Endothelial cell (in vitro differentiated cells): ENCODE results near the gene ZDHHC18. TPM values are rescaled to one million over a fixed set of nuclear protein-coding genes. Genes with fewer than 3 reads are reported as not detected.
A peak's percentile ranks its signal among the peaks of the same experiment; 100 is the strongest.
"Not testable (repeated sequence)": the region's sequence is repeated elsewhere in the genome, so short reads cannot be mapped to it uniquely, and the experiment has no call there.

Experiments used
- DNase-seq: peaks from one replicate; pipeline ENCODE4 v3.0.0; 2021; ENCODE audit warnings: low spot score
- H3K27ac Mint-ChIP-seq: one replicate; pipeline ENCODE4 v1.8.0; 2021; ENCODE audit warnings: mixed read lengths, inconsistent platforms; ENCODE audit not compliant: unreplicated experiment
- H3K27me3 Mint-ChIP-seq: one replicate; pipeline ENCODE4 v1.8.0; 2021; ENCODE audit warnings: mild to moderate bottlenecking, moderate library complexity, mixed read lengths, inconsistent platforms; ENCODE audit not compliant: unreplicated experiment
- H3K36me3 Mint-ChIP-seq: one replicate; pipeline ENCODE4 v1.8.0; 2021; ENCODE audit warnings: mild to moderate bottlenecking, low read depth, mixed read lengths, inconsistent platforms; ENCODE audit not compliant: unreplicated experiment
- H3K4me1 Mint-ChIP-seq: one replicate; pipeline ENCODE4 v1.8.0; 2021; ENCODE audit warnings: mild to moderate bottlenecking, mixed read lengths, inconsistent platforms; ENCODE audit not compliant: unreplicated experiment
- H3K4me3 Mint-ChIP-seq: one replicate; pipeline ENCODE4 v1.8.0; 2021; ENCODE audit warnings: mild to moderate bottlenecking, mixed read lengths, inconsistent platforms; ENCODE audit not compliant: unreplicated experiment
- H3K9me3 Mint-ChIP-seq: one replicate; pipeline ENCODE4 v1.8.0; 2021; ENCODE audit warnings: mixed read lengths, inconsistent platforms; ENCODE audit not compliant: unreplicated experiment
- total RNA-seq: library from RNA; stranded (reverse); fragmentation: NEBNext Ultra II Directional; extraction: Animal tissue kit (Norgen Biotek cat#: 25700); gene quantifications from one replicate; pipeline ENCODE4 v1.2.1, GENCODE V29; 2021; ENCODE audit not compliant: unreplicated experiment
- TF ChIP-seq, protein P1 (sequence below): fragments of 200-600 bp; sonication (generic); IDR thresholded peaks from one replicate; pipeline ENCODE4 v1.5.0; 2021; ENCODE audit warnings: antibody characterized with exemption; ENCODE audit not compliant: unreplicated experiment

ZDHHC18 gene
- total RNA-seq, 1 donor from 2014 or later, result 32.4 TPM

GRCh38 chr1:26877326-26877725 lies 50.8 kb downstream of the ZDHHC18 start:
- H3K27ac Mint-ChIP-seq, result no peak overlapping the region
- H3K9me3 Mint-ChIP-seq, result no peaks in the 10 kb centered on the region
- TF ChIP-seq, protein P1, sequence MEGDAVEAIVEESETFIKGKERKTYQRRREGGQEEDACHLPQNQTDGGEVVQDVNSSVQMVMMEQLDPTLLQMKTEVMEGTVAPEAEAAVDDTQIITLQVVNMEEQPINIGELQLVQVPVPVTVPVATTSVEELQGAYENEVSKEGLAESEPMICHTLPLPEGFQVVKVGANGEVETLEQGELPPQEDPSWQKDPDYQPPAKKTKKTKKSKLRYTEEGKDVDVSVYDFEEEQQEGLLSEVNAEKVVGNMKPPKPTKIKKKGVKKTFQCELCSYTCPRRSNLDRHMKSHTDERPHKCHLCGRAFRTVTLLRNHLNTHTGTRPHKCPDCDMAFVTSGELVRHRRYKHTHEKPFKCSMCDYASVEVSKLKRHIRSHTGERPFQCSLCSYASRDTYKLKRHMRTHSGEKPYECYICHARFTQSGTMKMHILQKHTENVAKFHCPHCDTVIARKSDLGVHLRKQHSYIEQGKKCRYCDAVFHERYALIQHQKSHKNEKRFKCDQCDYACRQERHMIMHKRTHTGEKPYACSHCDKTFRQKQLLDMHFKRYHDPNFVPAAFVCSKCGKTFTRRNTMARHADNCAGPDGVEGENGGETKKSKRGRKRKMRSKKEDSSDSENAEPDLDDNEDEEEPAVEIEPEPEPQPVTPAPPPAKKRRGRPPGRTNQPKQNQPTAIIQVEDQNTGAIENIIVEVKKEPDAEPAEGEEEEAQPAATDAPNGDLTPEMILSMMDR, result no peak
- H3K36me3 Mint-ChIP-seq, result peaks cover 10% of the 10 kb centered on the region
- peaks cover 1% of the 10 kb centered on the region for H3K27me3 Mint-ChIP-seq
- no peaks in the 10 kb centered on the region for H3K4me1 Mint-ChIP-seq
- H3K4me3 Mint-ChIP-seq, result no peak overlapping the region
- no peak for DNase-seq

- TF ChIP-seq, protein P1, result no peak
- Mint-ChIP-seq H3K27ac (no peak overlapping the region), H3K4me1 (no peaks in the 10 kb centered on the region), H3K27me3 (peaks cover 1% of the 10 kb centered on the region), H3K9me3 (no peaks in the 10 kb centered on the region), H3K4me3 (no peak overlapping the region), H3K36me3 (peaks cover 31% of the 10 kb centered on the region)
- no peak for DNase-seq
Measured at GRCh38 chr1:26879793-26880192, 53.3 kb downstream of the ZDHHC18 start.

DNA sequence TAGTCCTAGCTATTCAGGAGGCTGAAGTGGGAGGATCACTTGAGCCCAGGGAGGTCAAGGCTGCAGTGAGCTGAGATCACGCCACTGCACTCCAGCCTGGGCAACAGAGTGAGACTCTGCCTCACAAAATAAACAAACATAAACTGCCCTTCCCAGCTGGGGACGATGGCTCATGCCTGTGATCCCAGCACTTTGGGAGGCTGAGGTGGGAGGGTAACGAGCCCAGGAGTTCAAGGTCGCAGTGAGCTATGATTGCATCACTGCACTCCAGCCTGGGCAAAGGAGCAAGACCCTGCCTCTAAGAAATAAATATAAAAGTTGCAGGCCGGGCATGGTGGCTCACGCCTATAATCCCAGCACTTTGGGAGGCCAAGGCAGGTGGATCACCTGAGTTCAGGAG lies 55.1 kb downstream of the ZDHHC18 start:
- peaks cover 37% of the 10 kb centered on the region for H3K36me3 Mint-ChIP-seq
- H3K27ac Mint-ChIP-seq, H3K27me3 Mint-ChIP-seq, H3K4me1 Mint-ChIP-seq, H3K9me3 Mint-ChIP-seq, H3K4me3 Mint-ChIP-seq, DNase-seq: not testable (repeated sequence)

DNA sequence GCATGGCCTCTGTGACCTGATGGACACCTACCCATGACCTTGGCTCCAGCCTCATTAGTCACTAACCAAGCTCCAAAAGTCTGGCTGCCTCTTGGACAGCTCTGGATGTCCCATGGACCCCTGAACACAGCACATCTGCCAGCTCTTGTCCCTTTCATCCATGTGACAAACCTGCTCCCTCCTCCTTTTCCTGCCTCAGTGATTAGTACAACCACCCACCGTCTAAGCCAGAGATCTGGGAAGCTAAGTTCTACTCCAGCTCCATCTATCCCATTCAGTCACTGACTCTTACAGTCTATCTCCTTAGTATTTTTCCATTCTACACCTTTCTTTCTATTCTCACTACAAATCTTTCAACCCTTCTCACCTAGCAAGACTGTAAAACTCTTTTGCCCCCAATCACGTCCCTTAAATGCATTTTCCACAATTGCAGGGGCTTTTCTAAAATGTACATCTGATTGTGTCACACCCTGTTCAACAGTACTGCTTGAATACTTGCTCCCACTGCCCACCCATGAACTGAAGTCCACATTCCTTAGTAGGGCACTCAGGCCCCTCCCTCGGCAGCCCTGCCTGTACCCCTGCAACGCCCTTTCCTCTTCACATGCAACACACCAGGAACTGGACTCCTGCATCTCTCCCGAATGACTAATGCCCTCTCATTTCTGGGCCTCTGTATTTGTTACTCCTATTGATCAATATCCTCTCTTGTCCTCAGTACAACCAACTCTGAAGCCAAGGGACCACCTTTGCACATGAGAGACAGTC lies 56.4 kb downstream of the ZDHHC18 start:
- Mint-ChIP-seq H3K9me3 (no peaks in the 10 kb centered on the region), H3K4me1 (no peaks in the 10 kb centered on the region), H3K27ac (no peak overlapping the region), H3K36me3 (peaks cover 42% of the 10 kb centered on the region), H3K27me3 (peaks cover 1% of the 10 kb centered on the region), H3K4me3 (peak overlapping the region; percentile 52)
- TF ChIP-seq, protein P1, result no peak
- no peak for DNase-seq

- Mint-ChIP-seq H3K9me3 (no peaks in the 10 kb centered on the region), H3K27ac (peak overlapping the region; percentile 70), H3K4me3 (no peak overlapping the region), H3K36me3 (peaks cover 54% of the 10 kb centered on the region), H3K27me3 (peaks cover 12% of the 10 kb centered on the region), H3K4me1 (peaks cover 19% of the 10 kb centered on the region)
- TF ChIP-seq, protein P1, result peak; percentile 25
- no peak for DNase-seq
Measured at GRCh38 chr1:26887125-26887524, 60.6 kb downstream of the ZDHHC18 start.
